ENCODE data around the gene HSD11B2.

DNA sequence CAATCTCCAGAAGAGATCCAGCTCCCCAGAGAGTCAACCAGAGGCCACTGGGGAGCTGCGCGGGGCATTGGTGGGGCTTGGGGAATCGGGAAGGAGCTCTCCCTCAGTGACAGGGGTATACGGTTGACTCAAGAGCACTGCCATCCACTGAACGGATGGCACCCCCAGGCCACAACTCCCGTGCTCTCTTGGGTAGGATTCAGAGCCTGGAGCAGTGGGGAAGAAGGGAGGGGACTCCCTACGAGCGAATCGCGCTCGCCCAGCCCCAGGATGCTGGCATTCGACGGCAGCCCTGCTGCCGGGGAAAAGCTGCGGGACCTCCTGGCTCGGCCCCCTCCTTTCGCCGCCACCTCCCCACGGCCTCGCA is 37.1 kb upstream of the HSD11B2 start:
- TF ChIP-seq CTCF (IDR thresholded peaks at IDR 0.05; ENCODE audit: low read depth, low read length, missing input control) (no peak), REST (IDR thresholded peaks at IDR 0.05) (no peak), YY1 (IDR thresholded peaks at IDR 0.05) (no peak), FOXA1 (IDR thresholded peaks at IDR 0.05) (no peak), RXRA (IDR thresholded peaks at IDR 0.05) (no peak), ZBTB33 (IDR thresholded peaks at IDR 0.05) (no peak)
